ENCODE data around the gene MOSMO.
"Not testable (repeated sequence)": the region's sequence is repeated elsewhere in the genome, so short reads cannot be mapped to it uniquely, and the experiment has no call there.

Gene MOSMO

DNA sequence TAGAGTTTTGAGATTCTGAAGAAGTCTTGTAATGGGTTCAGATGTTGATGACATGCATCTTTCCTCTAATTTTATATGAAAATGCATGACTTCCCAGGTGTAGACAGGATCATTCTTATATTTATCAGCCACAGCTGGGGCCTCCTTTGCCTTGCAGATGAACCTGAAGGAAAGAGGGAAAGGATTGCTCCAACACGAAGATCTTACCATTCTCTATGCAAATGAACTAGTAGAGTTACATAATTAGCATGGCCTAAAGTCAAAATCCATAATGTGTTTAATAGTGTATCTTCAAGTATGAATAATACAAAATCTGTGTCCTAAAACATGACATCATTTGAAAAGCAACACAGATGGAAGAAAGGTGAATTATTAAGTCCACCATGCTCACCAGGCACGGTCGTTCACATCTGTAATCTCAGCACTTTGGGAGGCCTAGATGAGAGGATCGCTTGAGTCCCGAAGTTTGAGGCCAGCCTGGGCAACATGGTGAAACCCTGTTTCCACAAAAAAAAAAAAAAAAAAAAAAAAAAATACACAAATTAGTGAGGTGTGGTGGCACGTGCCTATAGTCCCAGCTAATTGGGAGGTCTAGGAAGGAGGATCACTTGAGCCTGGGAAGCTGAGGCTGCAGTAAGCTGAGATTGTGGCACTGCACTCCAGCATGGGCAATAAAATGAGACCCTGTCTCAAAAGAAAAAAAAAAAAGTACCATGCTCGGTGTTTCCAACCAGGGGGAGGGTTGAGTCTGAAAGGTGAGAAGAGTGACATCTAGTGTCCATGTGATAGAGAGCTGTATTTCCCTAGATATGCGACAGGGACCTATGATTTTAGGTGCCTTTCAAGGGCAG lies 90.7 kb downstream of the MOSMO start:
- POLR2A ChIA-PET, result interaction anchor here (0.7 to 1.0 kb wide), 3 partner anchors 90 to 124 kb away, joined by 3 to 4 read pairs (median 3); no protein-coding TSS in a partner anchor
- H3K4me3 ChIP-seq (ENCODE audit: low read depth, low read length), result no peak overlapping the region
- TF ChIP-seq, protein P1, sequence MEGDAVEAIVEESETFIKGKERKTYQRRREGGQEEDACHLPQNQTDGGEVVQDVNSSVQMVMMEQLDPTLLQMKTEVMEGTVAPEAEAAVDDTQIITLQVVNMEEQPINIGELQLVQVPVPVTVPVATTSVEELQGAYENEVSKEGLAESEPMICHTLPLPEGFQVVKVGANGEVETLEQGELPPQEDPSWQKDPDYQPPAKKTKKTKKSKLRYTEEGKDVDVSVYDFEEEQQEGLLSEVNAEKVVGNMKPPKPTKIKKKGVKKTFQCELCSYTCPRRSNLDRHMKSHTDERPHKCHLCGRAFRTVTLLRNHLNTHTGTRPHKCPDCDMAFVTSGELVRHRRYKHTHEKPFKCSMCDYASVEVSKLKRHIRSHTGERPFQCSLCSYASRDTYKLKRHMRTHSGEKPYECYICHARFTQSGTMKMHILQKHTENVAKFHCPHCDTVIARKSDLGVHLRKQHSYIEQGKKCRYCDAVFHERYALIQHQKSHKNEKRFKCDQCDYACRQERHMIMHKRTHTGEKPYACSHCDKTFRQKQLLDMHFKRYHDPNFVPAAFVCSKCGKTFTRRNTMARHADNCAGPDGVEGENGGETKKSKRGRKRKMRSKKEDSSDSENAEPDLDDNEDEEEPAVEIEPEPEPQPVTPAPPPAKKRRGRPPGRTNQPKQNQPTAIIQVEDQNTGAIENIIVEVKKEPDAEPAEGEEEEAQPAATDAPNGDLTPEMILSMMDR (IDR thresholded peaks at IDR 0.05; ENCODE audit: insufficient read depth, low read length, missing control alignments), result peak; percentile 57
- no peak for DNase-seq (ENCODE audit: low read depth, low spot score)
- CTCF ChIA-PET, result interaction anchor here (0.7 to 7.0 kb wide), 31 partner anchors 9 to 149 kb away, joined by 3 to 110 read pairs (median 5); partner anchors contain the start of genes MOSMO and PDZD9

DNA sequence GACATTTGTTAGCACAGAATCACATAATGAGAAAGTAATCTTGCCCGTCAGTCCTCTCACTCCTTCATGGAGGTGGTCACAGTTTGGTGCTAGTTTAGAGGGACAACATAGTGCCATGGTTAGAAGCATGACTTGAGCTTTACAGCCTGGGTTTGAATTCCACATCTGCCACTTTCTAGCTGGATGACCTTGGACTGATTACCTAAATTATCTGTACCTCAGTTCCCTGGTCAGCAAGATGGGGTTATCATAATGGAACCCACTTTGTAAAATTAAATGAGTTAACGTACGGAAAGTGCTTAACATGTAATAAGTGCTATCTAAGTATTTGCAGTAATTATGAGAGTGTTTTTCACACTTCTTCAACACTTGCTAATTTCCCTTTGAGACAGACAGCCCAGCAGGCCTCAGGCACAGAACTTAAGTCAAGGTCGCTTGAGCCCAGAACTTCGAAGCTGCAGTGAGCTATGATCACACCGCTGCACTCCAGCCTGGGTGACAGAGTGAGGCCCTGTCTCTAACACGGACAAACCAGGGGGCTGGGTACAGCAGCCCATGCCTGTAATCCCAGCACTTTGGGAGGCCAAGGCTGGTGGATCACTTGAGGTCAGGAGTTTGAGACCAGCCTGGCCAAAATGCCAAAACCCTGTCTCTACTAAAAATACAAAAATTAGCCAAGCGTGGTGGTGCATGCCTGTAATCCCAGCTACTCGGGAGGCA lies 91.5 kb downstream of the MOSMO start:
- TF ChIP-seq, protein P1 (IDR thresholded peaks at IDR 0.05; ENCODE audit: insufficient read depth, low read length, missing control alignments), result no peak
- no peak overlapping the region for H3K4me3 ChIP-seq (ENCODE audit: low read depth, low read length)
- no peak for DNase-seq (ENCODE audit: low read depth, low spot score)
- CTCF ChIA-PET, result interaction anchor here (0.7 to 7.0 kb wide), 31 partner anchors 8 to 155 kb away, joined by 3 to 110 read pairs (median 5); partner anchors contain the start of genes MOSMO and PDZD9
- POLR2A ChIA-PET, result interaction anchor here (0.7 to 1.0 kb wide), 3 partner anchors 89 to 125 kb away, joined by 3 to 4 read pairs (median 3); no protein-coding TSS in a partner anchor

DNA sequence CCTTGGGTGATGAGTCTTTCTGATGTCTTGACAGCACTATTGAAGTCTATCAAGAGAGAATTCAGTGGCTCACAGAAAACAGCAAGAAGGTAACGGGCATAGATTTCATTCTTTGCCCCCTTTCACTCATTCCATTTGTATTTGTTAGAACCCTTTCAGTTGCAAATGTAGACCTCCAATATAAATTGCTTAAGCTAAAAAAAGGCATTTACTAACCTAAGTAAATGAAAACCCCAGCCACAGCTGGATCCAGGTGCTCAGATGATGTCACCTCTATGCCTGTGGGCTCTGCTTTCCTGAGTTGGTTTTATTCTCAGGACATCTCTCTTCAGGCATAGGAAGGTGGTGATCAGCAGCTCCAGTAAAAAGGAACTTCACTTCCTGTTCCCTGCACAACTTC lies 95.5 kb downstream of the MOSMO start:
- H3K4me3 ChIP-seq (ENCODE audit: low read depth, low read length), result no peak overlapping the region
- POLR2A ChIA-PET, result no interaction called here
- TF ChIP-seq, protein P1 (IDR thresholded peaks at IDR 0.05; ENCODE audit: insufficient read depth, low read length, missing control alignments), result no peak
- CTCF ChIA-PET, result interaction anchor here (1.2 to 7.0 kb wide), 2 partner anchors 25 to 104 kb away, joined by 5 to 110 read pairs; partner anchors contain the start of gene PDZD9
- no peak for DNase-seq (ENCODE audit: low read depth, low spot score)

DNA sequence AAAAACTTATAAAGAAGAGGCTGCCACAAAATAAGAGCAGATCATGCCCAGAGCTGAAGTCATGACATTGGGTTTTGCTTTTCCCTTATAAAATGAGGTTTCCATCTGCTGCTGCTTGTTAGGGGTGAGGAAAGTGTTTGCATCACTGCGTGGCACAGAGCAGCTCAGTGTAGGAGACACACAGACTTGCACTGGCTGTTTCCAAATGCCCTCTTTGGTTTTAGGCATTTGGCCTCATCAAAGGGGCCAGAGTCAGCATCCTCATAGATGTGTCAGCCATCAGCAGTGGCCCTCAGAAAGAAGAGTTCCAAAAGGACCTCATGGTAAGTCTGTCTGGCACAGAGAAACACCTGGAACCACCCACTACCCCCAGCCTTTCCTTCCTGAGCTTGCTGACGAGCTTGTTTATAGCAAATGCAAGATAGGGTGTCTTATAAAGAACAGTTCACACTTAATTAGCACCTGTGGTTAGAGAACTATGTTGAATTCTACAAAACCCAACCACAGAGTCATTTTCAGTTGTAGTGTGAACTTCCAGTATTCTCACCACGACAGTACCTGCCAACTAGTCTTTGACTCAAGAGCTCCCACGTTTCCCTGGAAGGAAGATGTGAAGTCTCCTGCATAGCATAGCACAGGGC lies 101.5 kb downstream of the MOSMO start:
- H3K4me3 ChIP-seq (ENCODE audit: low read depth, low read length), result no peak overlapping the region
- TF ChIP-seq, protein P1 (IDR thresholded peaks at IDR 0.05; ENCODE audit: insufficient read depth, low read length, missing control alignments), result no peak
- no peak for DNase-seq (ENCODE audit: low read depth, low spot score)
- POLR2A ChIA-PET, result no interaction called here
- CTCF ChIA-PET, result interaction anchor here (0.8 to 2.1 kb wide), 5 partner anchors 10 to 109 kb away, joined by 3 to 18 read pairs (median 3); no protein-coding TSS in a partner anchor

DNA sequence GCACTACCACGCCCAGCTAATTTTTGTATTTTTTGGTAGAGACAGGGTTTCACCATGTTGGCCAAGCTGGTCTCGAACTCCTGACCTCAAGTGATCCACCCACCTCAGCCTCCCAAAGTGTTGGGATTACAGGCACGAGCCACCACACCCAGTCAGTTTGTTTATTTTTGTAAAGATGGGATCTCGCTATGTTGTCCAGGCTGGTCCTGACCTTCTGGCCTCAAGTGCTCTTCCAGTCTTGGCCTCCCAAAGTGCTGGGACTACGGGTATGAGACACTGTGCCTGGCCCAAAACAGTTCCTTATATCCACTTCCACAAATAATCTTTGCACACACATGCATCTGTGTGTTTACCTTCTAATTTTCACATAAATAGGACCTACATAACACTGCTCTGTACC lies 103.7 kb downstream of the MOSMO start:
- POLR2A ChIA-PET; DNase-seq (ENCODE audit: low read depth, low spot score); H3K4me3 ChIP-seq (ENCODE audit: low read depth, low read length): not testable (repeated sequence)
- CTCF ChIA-PET, result interaction anchor here (1.0 to 1.4 kb wide), 2 partner anchors 13 to 34 kb away, joined by 3 to 4 read pairs; no protein-coding TSS in a partner anchor

DNA sequence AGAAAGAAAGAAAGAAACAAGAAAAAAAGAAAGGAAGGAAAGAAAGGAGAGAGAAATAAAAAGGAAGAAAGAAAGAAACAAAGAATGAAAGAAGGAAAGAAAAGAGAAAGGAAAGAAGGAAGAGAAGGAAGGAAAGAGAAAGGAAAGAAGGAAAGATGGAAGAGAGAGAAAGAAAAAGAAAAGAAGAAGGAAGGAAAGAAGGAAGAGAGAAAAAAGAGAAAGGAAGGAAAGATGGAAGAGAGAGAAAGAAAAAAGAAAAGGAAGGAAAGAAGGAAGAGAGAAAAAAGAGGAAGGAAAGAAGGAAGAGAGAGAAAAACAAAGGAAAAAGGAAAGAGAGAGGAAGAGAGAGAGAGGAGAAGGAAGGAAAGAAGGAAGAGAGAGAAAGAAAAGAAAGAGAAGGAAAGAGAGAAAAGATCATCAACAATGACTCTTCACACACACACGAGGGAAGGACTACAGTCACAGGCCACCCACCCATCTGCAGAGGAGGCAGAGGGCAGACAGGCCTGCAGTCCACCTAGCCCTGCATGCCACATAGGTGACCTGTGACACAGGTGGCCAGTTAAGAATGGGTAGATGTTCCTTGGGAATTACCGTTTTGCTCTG lies 108.3 kb downstream of the MOSMO start:
- TF ChIP-seq, protein P1 (IDR thresholded peaks at IDR 0.05; ENCODE audit: insufficient read depth, low read length, missing control alignments), result no peak
- no peak for DNase-seq (ENCODE audit: low read depth, low spot score)
- ChIA-PET CTCF (interaction anchor here (0.9 kb wide), 1 partner anchor 17 kb away, joined by 3 read pairs; no protein-coding TSS in a partner anchor), POLR2A (no interaction called here)
- no peak overlapping the region for H3K4me3 ChIP-seq (ENCODE audit: low read depth, low read length)
